CD4-positive, alpha-beta T cell treated with Interleukin-15 for 1 hour (primary cell): ENCODE results near the gene PTPRO.

Experiments used
- DNase-seq: peaks from one replicate; pipeline ENCODE4 v3.0.0-alpha.2; 2020

PTPRO gene

GRCh38 chr12:15458008-15458407 is 135.7 kb downstream of the PTPRO start:
- no peak for DNase-seq

GRCh38 chr12:15468911-15469310 is 146.6 kb downstream of the PTPRO start:
- no peak for DNase-seq

- no peak for DNase-seq
These were observed 147.0 kb downstream of the PTPRO start for GRCh38 chr12:15469356-15469755.

- DNase-seq: no peak
These were observed 149.7 kb downstream of the PTPRO start for GRCh38 chr12:15472036-15472435.

- no peak for DNase-seq
These were observed 152.5 kb downstream of the PTPRO start for GRCh38 chr12:15474766-15475165.

GRCh38 chr12:15477761-15478160 is 155.5 kb downstream of the PTPRO start:
- no peak for DNase-seq

GRCh38 chr12:15481846-15482245 is 159.5 kb downstream of the PTPRO start:
- DNase-seq: no peak

GRCh38 chr12:15485466-15485865 is 163.2 kb downstream of the PTPRO start:
- DNase-seq: no peak

GRCh38 chr12:15486859-15487258 is 164.6 kb downstream of the PTPRO start:
- DNase-seq: no peak

- no peak for DNase-seq
These were observed 166.2 kb downstream of the PTPRO start for GRCh38 chr12:15488481-15488880.

GRCh38 chr12:15494329-15495046 is 172.2 kb downstream of the PTPRO start:
- DNase-seq: no peak

GRCh38 chr12:15495746-15496145 is 173.4 kb downstream of the PTPRO start:
- no peak for DNase-seq

GRCh38 chr12:15496738-15497137 is 174.4 kb downstream of the PTPRO start:
- DNase-seq: no peak

- no peak for DNase-seq
These were observed 175.5 kb downstream of the PTPRO start for GRCh38 chr12:15497671-15498292.

GRCh38 chr12:15502211-15502610 is 179.9 kb downstream of the PTPRO start:
- no peak for DNase-seq

- DNase-seq: no peak
These were observed 183.3 kb downstream of the PTPRO start for GRCh38 chr12:15505616-15506015.

GRCh38 chr12:15515010-15515409 is 192.7 kb downstream of the PTPRO start:
- no peak for DNase-seq

GRCh38 chr12:15520083-15520482 is 197.8 kb downstream of the PTPRO start:
- no peak for DNase-seq

- no peak for DNase-seq
These were observed 198.5 kb downstream of the PTPRO start for GRCh38 chr12:15520844-15521243.

GRCh38 chr12:15522574-15523187 is 200.4 kb downstream of the PTPRO start:
- no peak for DNase-seq

GRCh38 chr12:15525441-15525840 is 203.1 kb downstream of the PTPRO start:
- DNase-seq: no peak

- DNase-seq: no peak
These were observed 203.7 kb downstream of the PTPRO start for GRCh38 chr12:15526033-15526432.

GRCh38 chr12:15527201-15528080 is 205.1 kb downstream of the PTPRO start:
- no peak for DNase-seq
